HCEC 1CT (cell line): ENCODE results near the gene FAM217B.

Experiments
- DNase-seq: peaks from one replicate; pipeline ENCODE4 v3.0.0-alpha.2; 2017

FAM217B gene

GRCh38 chr20:59940129-59940955 lies at the start of gene FAM217B, which contains the start of gene PPP1R3D:
FAM217B (plus strand) TSS chr20:59940389; CDS start chr20:59943944, 3,555 bp downstream.
PPP1R3D (minus strand) TSS chr20:59940305; CDS start chr20:59939931, 374 bp downstream.
- peak; percentile 95 for DNase-seq

GRCh38 chr20:59891581-59891980 lies 48.6 kb upstream of the FAM217B start:
- DNase-seq = no peak

- DNase-seq = no peak
Observed at GRCh38 chr20:59895908-59896307, 44.3 kb upstream of the FAM217B start.

- no peak for DNase-seq
Observed at GRCh38 chr20:59902470-59902869, 37.7 kb upstream of the FAM217B start.

GRCh38 chr20:59903621-59904020 lies 36.6 kb upstream of the FAM217B start:
- no peak for DNase-seq

GRCh38 chr20:59908855-59909254 lies 31.3 kb upstream of the FAM217B start:
- DNase-seq = no peak

- DNase-seq = no peak
Observed at GRCh38 chr20:59911041-59911440, 29.1 kb upstream of the FAM217B start.

GRCh38 chr20:59912609-59913008 lies 27.6 kb upstream of the FAM217B start:
- no peak for DNase-seq

- no peak for DNase-seq
Observed at GRCh38 chr20:59920944-59921343, 19.2 kb upstream of the FAM217B start.

GRCh38 chr20:59923514-59923913 lies 16.7 kb upstream of the FAM217B start:
- DNase-seq = no peak

- no peak for DNase-seq
Observed at GRCh38 chr20:59925359-59925758, 14.8 kb upstream of the FAM217B start.

GRCh38 chr20:59925899-59926298 lies 14.3 kb upstream of the FAM217B start:
- DNase-seq = no peak

GRCh38 chr20:59931511-59932312 lies 8.5 kb upstream of the FAM217B start:
- DNase-seq = no peak

- DNase-seq = no peak
Observed at GRCh38 chr20:59932616-59933295, 7.4 kb upstream of the FAM217B start.

- no peak for DNase-seq
Observed at GRCh38 chr20:59933296-59933848, 6.8 kb upstream of the FAM217B start, which contains the start of gene SYCP2. SYCP2 (minus strand) TSS chr20:59933637; CDS start chr20:59922413, 11,224 bp downstream.

GRCh38 chr20:59933849-59934585 lies 6.2 kb upstream of the FAM217B start:
- DNase-seq = peak; percentile 46

- no peak for DNase-seq
Observed at GRCh38 chr20:59935457-59936185, 4.6 kb upstream of the FAM217B start.

- DNase-seq = no peak
Observed at GRCh38 chr20:59936409-59936808, 3.8 kb upstream of the FAM217B start.

GRCh38 chr20:59937150-59937549 lies 3.0 kb upstream of the FAM217B start:
- DNase-seq = no peak

- DNase-seq = peak; percentile 47
Observed at GRCh38 chr20:59938221-59938620, 2.0 kb upstream of the FAM217B start.

GRCh38 chr20:59938696-59939051 lies 1.5 kb upstream of the FAM217B start:
- no peak for DNase-seq
